Measurements from ENCODE around the gene MLN. TPM values are rescaled to one million over a fixed set of nuclear protein-coding genes. Genes with fewer than 3 reads are reported as not detected.

MLN gene
- total RNA-seq, 1 donor from 2014 or later, result not detected

DNA sequence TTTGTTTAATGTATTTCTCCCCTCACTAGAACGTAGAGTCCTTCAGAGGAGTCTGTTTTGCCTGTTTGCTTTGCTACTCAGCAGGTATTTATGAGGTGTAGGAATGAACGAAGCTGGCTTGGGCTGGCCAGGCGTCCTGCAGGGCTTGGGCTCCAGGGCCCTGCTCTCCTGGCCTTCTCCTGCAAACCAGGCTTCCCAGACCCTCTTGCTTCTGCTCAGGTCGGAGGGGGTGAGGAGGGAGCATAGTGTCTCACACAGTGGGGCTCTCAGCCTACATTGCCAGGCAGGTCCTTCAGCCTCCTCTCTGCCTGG lies 24.6 kb upstream of the MLN start:
- intact Hi-C loops (cut with micrococcal nuclease), result no loop called here
- no peak for DNase-seq
- Mint-ChIP-seq H3K4me3 (no peak overlapping the region), H3K9me3 (no peaks in the 10 kb centered on the region), H3K27me3 (peaks cover 18% of the 10 kb centered on the region), H3K27ac (no peak overlapping the region), H3K4me1 (no peaks in the 10 kb centered on the region), H3K36me3 (ENCODE audit: low read depth) (no peaks in the 10 kb centered on the region)

DNA sequence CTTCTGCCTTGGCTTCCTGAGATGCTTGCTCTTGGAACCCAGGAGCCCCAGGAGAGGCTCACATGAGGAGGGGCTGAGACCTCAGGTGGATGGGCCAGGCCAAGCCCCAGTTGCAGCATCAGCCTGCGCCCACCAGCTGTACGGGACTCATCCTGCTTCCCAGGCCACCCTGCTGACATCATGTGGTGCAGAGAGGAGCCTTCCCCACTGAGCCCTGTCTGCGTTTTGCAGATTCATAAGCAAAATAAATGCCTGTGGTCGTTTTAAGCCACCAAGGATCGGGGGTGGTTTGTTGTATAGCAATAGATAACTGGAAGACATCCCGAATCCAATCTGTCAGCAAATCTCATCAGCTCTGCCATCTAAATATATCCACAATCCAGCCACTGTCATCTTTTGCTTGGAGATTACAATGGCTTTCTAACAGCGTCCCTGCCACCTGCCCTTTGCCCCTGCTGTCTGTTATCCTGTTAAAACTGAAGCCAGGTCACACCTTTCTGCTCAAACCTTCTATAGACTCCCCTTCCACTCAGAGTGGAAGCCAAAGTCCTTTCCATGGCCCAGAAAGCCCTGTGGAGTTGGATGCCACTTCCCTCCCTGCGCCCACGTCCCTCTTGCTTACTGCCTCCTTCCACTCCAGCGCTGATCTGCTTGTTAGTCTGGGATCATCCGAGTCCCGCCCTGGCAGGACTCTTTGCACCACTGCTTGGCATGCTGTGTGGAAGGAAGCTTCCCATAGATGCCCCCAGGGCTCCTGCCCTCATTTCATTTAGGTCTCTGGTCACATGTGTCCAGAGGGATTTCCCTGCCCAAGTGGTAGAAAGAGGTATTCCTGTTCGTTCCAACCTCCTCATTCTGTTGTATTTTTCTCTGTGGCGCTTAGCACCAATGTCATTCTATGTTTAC lies 24.0 kb upstream of the MLN start:
- Mint-ChIP-seq H3K27me3 (peaks cover 23% of the 10 kb centered on the region), H3K36me3 (ENCODE audit: low read depth) (no peaks in the 10 kb centered on the region)
- intact Hi-C loops (cut with micrococcal nuclease), result no loop called here

DNA sequence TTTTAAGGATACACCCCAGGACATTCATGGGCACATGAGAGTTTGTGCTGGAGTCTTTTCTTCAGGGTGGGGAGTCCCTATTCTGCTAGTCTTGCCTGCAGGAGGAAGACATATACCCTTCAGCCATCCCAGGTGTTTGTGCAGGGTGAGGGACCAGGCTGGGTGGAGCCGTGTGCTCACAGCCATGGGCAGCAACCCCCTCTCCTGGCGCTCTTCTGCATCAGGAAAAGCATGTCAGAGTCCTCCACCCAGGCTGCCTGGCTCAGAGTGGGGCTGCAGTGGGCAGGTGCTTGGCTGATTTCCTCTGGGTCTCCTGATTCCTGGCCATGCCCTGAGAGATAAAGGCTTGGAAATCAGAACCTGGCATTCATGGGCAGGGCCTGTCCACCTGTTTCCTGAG lies 22.7 kb upstream of the MLN start:
- intact Hi-C loops (cut with micrococcal nuclease), result no loop called here
- no peaks in the 10 kb centered on the region for H3K9me3 Mint-ChIP-seq
- H3K36me3 Mint-ChIP-seq (ENCODE audit: low read depth), result no peaks in the 10 kb centered on the region
- H3K27me3 Mint-ChIP-seq, result peaks cover 26% of the 10 kb centered on the region
- DNase-seq, result no peak
- H3K4me3 Mint-ChIP-seq, result no peak overlapping the region
- no peak overlapping the region for H3K27ac Mint-ChIP-seq
- H3K4me1 Mint-ChIP-seq, result no peaks in the 10 kb centered on the region

More for the DNA sequence above, 24.0 kb upstream of the MLN start:
- H3K9me3 Mint-ChIP-seq, result no peaks in the 10 kb centered on the region
- H3K27ac Mint-ChIP-seq, result no peak overlapping the region
- H3K4me3 Mint-ChIP-seq, result no peak overlapping the region
- no peak for DNase-seq
- H3K4me1 Mint-ChIP-seq, result no peaks in the 10 kb centered on the region

DNA sequence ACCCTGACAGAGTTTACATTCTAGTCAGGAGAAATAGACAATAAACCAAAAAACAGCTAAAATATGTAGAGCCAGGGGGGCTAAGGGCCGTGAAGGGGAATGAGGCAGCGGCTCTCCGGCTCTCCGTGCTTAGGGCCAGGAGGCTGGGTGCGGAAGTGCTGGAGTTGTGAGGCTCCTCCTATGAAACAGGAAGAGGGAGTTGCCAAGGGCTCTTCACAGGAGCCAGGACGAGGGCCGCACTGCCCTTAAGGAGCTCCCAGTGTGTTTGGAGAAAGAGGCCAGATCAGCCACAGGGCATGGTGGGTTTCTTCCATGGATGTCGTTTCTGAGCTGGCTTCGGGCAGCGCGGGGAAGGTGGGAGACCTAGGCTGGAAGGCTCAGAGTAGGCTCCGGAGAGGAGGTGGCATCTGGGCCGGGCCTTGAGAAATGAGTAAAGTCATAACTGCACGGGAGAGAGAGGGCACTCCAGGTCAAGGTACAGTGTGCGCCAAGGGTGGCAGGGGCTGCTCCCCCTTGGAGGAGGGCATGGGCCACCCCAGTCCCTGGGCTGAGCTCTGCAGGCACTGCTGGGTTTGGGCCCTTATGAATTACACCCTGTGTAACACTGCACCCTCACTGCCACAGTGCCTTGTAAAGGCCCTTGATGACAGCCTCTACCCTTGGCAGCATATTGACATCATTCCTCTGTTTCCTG lies 20.8 kb upstream of the MLN start:
- no peak for DNase-seq
- H3K4me3 Mint-ChIP-seq, result no peak overlapping the region
- H3K27me3 Mint-ChIP-seq, result peaks cover 23% of the 10 kb centered on the region
- no peak overlapping the region for H3K27ac Mint-ChIP-seq
- H3K36me3 Mint-ChIP-seq (ENCODE audit: low read depth), result no peaks in the 10 kb centered on the region
- intact Hi-C loops (cut with micrococcal nuclease), result no loop called here
- H3K4me1 Mint-ChIP-seq, result peaks cover 4% of the 10 kb centered on the region
- no peaks in the 10 kb centered on the region for H3K9me3 Mint-ChIP-seq

DNA sequence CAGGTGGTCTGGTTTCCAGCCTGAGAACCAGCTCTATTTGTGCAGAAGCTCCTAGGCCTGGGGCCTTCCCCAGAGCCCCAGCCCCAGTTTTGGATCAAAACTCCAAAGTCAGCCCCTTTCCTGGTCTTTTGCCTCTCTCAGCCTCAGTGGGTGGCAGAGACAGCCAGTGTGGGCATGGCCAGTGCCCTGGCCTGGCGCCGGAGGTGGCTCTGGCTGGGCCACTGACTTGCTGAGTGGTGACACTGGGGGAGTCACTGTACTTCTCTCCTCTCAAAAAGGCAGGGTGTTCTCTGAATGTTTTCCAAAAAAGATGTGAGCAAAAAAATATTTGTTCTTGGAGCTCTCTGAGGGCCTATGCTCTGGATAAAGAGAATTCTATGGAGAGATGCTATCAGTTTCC lies 20.0 kb upstream of the MLN start:
- intact Hi-C loops (cut with micrococcal nuclease), result no loop called here
- Mint-ChIP-seq H3K27me3 (peaks cover 21% of the 10 kb centered on the region), H3K4me3 (no peak overlapping the region), H3K36me3 (ENCODE audit: low read depth) (no peaks in the 10 kb centered on the region), H3K27ac (no peak overlapping the region), H3K4me1 (peaks cover 4% of the 10 kb centered on the region), H3K9me3 (no peaks in the 10 kb centered on the region)
- no peak for DNase-seq

DNA sequence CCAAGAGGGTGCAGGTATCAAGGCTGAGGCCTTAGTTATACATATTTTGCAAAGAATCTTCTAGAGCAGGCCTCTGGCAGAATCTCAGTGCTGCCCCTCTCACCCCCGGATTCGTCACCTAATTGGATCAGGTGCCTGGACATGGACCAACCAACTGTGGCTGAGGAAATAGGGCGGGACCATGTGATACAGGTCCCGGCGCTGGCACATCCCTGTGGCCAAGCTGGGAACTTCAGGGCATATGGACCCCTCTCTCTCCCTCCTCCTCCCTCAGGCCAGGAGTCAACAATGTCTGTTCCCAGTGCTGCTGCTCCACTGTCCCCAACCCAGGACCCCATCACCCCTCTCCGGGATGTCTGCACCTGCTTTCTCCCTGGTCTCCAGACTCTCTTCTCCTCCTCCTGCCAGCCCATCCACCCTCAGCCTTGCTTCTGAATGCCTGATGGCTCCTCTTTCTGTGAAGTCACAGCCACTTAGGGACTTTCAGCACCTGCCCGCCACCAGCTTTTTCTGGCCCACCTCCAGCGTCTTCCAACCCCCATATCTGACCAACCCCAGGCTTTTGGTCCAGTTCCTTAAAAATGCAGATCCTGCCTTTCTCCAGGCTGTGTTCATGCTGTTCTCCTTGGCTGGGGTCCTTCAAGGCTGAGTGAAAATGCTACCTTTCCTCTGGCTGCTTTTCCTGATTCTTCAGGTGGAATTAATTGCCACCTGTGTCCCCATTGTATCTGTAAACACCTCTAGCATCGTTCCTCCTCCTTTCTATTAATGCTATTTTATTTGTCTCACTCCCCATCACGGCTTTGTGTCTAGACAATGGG lies 19.0 kb upstream of the MLN start:
- DNase-seq, result no peak
- intact Hi-C loops (cut with micrococcal nuclease), result no loop called here
- Mint-ChIP-seq H3K36me3 (ENCODE audit: low read depth) (no peaks in the 10 kb centered on the region), H3K9me3 (no peaks in the 10 kb centered on the region), H3K4me1 (peaks cover 7% of the 10 kb centered on the region), H3K27ac (no peak overlapping the region), H3K4me3 (no peak overlapping the region), H3K27me3 (peaks cover 12% of the 10 kb centered on the region)

DNA sequence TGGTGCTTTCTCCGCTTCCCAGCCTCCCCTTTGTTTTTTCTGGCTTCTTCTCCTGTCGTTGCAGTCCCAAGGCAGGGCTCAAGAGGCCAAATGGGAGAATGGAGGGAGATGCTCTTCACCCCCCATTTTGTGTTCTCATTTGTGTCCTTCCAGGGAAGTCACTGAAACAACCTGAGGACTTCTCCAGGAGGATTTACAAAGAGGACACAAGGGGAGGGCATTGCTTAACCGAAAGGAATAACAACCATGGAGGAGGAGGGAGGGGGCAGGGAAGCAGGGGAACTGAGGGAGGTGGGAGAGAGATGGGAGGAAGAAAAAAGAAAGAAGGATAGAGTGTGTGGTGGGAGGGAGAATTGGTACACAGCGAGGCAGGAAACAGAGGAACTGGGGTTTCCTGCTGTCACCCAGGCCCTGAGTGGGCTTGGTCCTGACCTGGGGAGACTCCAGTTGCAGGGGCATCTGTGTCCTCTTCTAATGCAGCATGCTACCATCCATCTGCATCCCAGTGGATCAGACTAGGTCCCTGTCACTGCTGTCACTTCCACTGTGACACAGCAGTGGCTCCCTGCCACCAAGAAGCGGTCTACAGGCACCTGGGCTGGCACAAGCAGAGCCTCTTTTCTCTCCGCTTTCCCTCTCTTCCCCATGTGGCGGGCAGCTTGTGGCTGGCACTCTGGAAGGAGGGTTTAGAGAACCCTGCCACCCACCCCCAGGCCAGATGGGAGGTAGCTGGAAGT lies 17.1 kb upstream of the MLN start:
- H3K4me3 Mint-ChIP-seq, result no peak overlapping the region
- no peak overlapping the region for H3K27ac Mint-ChIP-seq
- H3K9me3 Mint-ChIP-seq, result no peaks in the 10 kb centered on the region
- H3K4me1 Mint-ChIP-seq, result peaks cover 7% of the 10 kb centered on the region
- intact Hi-C loops (cut with micrococcal nuclease), result no loop called here
- no peaks in the 10 kb centered on the region for H3K36me3 Mint-ChIP-seq (ENCODE audit: low read depth)
- H3K27me3 Mint-ChIP-seq, result peaks cover 11% of the 10 kb centered on the region
- no peak for DNase-seq

DNA sequence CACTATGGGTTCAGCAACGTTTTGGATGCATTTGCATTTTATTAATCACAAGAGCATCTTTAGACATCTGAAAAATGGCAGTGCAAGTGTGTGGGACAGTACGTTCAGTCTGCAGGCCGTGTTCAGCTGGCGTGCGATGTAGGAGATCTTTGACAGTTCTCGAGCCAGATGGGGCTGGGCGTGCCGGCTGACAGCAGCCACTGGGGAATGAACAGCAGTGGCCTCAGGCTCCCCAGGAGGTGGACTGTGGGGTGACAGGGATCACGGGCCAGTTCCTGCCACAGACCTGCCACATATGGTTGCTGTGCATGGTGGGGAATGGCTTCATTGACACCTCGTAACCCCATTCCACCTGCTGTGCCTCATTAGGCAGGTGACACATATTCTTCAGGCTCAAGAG lies 16.4 kb upstream of the MLN start:
- Mint-ChIP-seq H3K27me3 (peaks cover 16% of the 10 kb centered on the region), H3K4me3 (no peak overlapping the region), H3K36me3 (ENCODE audit: low read depth) (no peaks in the 10 kb centered on the region), H3K9me3 (no peaks in the 10 kb centered on the region), H3K4me1 (peaks cover 7% of the 10 kb centered on the region), H3K27ac (no peak overlapping the region)
- intact Hi-C loops (cut with micrococcal nuclease), result no loop called here
- DNase-seq, result no peak

DNA sequence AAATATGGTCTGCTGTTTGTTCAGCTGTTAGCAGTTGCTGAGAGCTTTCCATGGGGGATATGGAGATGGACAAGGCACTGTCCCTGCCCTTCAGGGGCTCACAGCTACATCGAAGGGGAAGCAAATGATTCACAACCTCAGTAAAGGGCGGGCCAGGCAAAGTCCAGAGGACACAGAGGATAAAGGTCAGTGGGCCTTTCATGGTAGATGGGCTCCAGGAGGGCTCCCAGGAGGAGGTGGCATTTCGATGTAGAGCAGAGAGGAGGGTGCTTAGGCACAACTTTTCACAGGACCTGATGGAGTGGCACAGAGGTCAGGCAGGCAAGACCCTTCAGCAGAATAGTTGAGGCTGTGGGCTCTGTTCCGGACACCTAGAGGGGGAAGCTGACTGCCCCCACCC lies 15.2 kb upstream of the MLN start:
- Mint-ChIP-seq H3K36me3 (ENCODE audit: low read depth) (no peaks in the 10 kb centered on the region), H3K9me3 (no peaks in the 10 kb centered on the region), H3K4me1 (peaks cover 7% of the 10 kb centered on the region), H3K27me3 (peaks cover 18% of the 10 kb centered on the region), H3K4me3 (no peak overlapping the region), H3K27ac (no peak overlapping the region)
- intact Hi-C loops (cut with micrococcal nuclease), result no loop called here
- DNase-seq, result no peak

DNA sequence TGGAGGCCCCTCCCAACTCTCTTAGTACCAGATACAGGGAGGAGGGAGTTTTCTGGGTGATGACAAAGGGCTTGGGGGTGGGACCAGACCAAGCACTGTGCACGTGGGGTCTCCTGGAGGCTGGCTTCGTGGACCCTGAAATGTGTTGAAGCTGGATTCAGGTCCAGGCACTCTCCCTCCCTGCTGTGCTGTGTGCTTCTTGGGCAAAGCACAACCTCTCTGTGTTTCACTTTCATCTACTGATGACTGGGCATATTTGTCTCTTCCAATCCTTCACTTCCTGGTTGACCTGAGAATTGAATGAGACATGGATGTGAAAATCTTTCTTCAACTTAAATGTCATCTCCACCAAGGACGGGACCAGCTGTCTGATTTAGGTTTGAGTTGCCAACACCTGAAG lies 14.5 kb upstream of the MLN start:
- Mint-ChIP-seq H3K4me1 (peaks cover 7% of the 10 kb centered on the region), H3K4me3 (no peak overlapping the region), H3K27me3 (peaks cover 23% of the 10 kb centered on the region), H3K36me3 (ENCODE audit: low read depth) (no peaks in the 10 kb centered on the region), H3K27ac (no peak overlapping the region), H3K9me3 (no peaks in the 10 kb centered on the region)
- no peak for DNase-seq
- intact Hi-C loops (cut with micrococcal nuclease), result no loop called here

DNA sequence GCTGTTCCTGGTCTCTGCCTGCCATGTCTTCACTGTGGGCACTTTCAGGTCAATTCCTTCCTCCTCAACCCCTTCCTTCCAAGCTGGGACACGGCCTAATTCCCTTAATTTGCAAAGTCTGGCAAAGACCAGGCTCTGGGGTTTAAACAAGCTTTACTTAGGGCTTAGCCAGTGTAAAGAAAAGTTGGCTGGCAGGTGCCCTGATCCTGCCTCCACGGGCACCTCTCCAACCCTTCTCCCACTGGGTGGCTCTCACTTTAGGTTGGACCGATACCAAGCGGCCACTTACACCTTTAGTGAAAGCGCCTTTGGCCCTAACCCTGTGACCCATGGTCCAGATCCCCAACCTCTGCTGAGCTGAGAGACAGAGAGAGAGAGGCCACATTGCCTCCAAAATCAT lies 13.7 kb upstream of the MLN start:
- no peak for DNase-seq
- intact Hi-C loops (cut with micrococcal nuclease), result no loop called here
- Mint-ChIP-seq H3K27ac (no peak overlapping the region), H3K4me3 (no peak overlapping the region), H3K4me1 (peaks cover 7% of the 10 kb centered on the region), H3K27me3 (peaks cover 22% of the 10 kb centered on the region), H3K9me3 (no peaks in the 10 kb centered on the region), H3K36me3 (ENCODE audit: low read depth) (no peaks in the 10 kb centered on the region)

DNA sequence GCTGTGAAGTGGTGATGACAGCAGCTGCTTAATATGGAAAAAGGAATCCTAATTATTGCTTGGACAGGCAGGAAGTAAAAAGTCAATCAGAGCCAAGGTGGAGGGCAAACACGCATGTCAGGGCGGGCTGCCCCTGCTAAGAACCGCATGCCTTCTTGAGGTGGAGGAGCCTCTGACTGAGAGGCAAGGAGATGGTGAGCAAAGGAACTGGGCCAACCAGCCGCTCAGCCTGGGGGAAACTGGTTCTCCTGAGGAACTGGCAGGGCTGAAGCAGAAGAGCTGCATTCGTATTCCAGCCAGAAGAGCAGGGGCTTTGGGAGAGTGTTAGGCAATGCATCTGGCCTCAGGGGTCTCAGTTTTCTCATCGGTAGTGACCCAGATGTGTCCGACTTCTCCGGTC lies 13.1 kb upstream of the MLN start:
- no peak for DNase-seq
- Mint-ChIP-seq H3K27me3 (peaks cover 25% of the 10 kb centered on the region), H3K4me1 (peaks cover 7% of the 10 kb centered on the region), H3K27ac (no peak overlapping the region), H3K9me3 (no peaks in the 10 kb centered on the region), H3K36me3 (ENCODE audit: low read depth) (no peaks in the 10 kb centered on the region), H3K4me3 (no peak overlapping the region)
- intact Hi-C loops (cut with micrococcal nuclease), result no loop called here

DNA sequence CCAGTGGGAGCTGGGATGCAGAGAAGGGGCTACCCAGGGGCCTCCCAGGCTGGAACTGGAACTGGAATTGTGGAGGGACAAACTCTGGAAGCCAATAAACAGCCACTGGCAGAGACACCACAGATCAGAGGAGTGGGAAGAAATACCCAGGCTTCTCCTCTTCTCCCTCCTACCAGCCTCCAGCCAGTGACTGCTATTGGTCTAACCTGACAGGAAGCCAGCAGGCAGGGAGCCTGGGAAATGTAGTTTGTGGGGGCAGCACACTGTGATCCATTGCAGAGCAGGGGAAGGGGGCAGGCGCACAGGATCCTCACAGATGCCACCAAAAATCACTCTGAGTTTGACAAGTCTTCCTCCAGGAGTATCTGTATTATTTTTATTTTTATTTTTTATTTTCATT lies 12.1 kb upstream of the MLN start:
- peaks cover 32% of the 10 kb centered on the region for H3K27me3 Mint-ChIP-seq
- no peaks in the 10 kb centered on the region for H3K9me3 Mint-ChIP-seq
- H3K27ac Mint-ChIP-seq, result no peak overlapping the region
- H3K36me3 Mint-ChIP-seq (ENCODE audit: low read depth), result no peaks in the 10 kb centered on the region
- intact Hi-C loops (cut with micrococcal nuclease), result no loop called here
- peak; percentile 69 for DNase-seq
- no peak overlapping the region for H3K4me3 Mint-ChIP-seq
- peaks cover 5% of the 10 kb centered on the region for H3K4me1 Mint-ChIP-seq
